Limb (tissue), 2 donors: ENCODE data around the gene CLIC4.
"Not testable (repeated sequence)": the region's sequence is repeated elsewhere in the genome, so short reads cannot be mapped to it uniquely, and the experiment has no call there.

Experiments
- DNase-seq, 2 donors: peaks; one replicate each; pipeline ENCODE4 v3.0.0-alpha.2; 2016; ENCODE audit errors: extremely low spot score in 2 of 2

The CLIC4 gene

GRCh38 chr1:24717887-24718650 is 27.2 kb upstream of the CLIC4 start:
- DNase-seq, result no peak

DNA sequence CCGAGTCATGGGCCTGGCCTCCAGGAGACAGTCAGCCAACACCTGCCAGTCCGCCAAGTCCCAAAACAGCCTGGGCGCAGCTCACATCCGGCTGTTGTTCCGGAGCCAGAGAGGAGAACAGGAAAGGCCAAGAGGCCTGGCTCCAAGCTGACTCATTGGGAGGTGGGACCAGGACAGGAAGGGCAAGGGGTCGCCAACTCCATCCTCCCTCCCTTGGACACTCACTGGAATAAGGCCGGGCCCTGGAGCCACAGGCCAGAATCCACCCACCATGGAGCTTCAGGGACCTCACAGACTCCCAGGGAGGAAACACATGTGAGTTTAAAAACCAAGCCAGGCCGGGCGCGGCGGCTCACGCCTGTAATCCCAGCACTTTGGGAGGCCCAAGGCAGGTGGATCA is 25.1 kb upstream of the CLIC4 start:
- no peak for DNase-seq

DNA sequence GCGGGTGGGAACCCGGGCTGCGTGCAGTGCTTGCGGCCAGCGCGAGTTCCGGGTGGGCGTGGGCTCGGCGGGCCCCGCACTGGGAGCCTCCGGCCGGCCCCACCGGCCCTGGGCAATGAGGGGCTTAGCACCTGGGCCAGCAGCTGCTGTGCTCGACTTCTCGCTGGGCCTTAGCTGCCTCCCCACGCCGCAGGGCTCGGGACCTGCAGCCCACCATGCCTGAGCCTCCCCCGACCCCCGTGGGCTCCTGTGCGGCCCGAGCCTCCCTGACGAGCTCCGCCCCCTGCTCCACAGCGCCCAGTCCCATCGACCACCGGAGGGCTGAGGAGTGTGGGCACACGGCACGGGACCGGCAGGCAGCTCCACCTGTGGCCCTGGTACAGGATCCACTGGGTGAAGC is 23.7 kb upstream of the CLIC4 start:
- no peak for DNase-seq

DNA sequence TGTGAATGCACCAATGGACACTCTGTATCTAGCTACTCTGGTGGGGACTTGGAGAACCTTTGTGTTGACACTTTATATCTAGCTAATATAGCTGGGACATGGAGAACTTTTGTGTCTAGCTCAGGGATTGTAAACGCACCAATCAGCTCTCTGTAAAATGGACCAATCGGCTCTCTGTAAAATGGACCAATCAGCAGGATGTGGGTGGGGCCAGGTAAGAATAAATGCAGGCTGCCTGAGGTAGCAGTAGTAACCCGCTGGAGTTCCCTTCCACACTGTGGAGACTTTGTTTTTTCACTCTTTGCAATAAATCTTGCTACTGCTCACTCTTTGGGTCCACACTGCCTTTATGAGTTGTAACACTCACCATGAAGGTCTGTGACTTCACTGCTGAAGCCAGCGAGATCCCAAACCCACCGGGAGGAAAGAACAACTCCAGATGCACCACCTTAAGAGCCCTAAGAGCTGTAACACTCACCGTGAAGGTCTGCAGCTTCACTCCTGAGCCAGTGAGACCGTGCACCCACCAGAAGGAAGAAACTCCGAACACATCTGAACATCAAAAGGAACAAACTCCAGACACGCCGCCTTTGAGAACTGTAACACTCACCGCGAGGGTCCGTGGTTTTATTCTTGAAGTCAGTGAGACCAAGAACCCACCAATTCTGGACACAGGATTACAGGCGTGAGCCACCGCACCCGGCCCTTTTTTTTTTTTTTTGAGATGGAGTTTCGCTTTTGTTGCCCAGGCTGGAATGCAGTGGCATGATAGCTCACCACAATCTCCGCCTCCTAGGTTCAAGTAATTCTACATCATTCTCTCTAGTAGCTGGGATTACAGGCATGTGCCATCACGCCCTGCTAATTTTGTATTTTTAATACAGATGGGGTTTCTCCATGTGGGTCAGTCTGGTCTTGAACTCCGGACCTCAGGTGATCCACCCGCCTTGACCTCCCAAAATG is 22.9 kb upstream of the CLIC4 start:
- not testable (repeated sequence) for DNase-seq

- no peak for DNase-seq
Observed at GRCh38 chr1:24724345-24725208, 20.7 kb upstream of the CLIC4 start.

DNA sequence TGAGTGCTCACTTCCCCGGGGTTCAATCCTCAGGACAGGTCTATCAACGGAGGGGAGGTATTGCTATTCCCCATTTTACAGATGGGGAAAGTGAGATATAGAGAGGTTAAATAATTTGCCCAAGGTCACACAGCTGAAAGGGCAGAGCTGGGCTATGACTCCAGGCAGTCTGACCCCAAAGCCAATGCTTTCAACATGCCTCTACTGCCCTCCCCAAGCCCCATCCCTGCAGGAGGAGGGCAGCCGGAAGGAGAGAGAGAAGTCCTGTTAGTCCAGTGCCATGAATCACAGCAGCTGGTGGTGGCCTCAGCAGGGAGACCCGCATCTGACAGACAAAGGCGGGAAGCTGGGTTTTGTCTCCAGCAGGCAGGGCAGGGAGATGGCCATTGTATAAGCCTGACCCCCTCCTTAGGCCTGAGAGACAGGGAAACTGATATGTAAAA is 20.0 kb upstream of the CLIC4 start:
- no peak for DNase-seq

GRCh38 chr1:24726741-24727140 is 18.5 kb upstream of the CLIC4 start:
- DNase-seq, result no peak

GRCh38 chr1:24727501-24728216 is 17.6 kb upstream of the CLIC4 start:
- no peak for DNase-seq

DNA sequence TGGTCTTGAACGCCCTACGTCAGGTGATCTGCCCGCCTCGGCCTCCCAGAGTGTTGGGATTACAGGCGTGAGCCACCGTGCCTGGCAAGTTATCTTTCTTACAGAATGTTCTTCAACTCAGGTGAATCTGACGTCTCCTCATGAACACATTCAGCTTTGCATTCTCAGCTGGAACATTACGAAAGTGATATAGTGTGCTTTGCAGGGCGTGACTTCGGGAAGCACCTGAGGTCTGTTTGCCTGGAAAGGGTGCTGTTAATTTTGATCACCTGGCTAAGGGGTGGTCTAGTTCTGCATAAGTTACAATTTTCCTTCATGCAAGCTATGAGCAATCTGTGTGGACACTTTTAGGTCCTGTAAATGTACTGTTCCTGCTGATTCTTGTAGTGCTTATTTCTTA is 16.3 kb upstream of the CLIC4 start:
- no peak for DNase-seq

DNA sequence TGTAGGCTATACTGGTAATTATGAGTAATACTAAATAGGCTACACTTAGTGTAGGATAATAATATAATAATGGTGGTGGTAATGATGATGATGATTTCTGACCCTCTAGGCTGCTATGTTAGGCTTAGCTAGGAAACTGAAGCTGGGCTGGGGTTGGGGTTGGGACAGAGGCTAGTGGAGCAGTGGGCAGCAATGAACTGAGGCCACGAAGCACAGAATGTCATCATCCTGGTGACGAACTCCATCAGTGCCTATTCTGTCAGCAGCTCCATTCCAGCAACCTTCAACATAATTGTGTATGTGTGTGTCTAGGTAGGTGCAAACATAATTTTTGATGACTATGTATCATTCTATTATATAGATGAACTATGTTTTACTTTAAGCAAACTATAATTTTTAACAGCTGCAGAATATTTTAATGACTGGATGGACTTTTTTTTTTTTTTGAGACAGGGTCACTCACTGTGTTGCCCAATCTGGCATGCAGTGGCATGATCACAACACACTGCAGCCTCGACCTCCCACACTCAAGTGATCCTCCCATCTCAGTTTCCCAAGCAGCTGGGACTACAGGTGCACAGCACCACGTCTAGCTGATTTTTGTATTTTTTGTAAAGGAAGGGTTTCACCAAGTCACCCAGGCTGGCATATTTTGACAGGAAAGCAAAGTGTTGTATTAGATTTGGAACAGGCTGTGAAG is 12.9 kb upstream of the CLIC4 start:
- no peak for DNase-seq

- DNase-seq, result not testable (repeated sequence)
Observed at GRCh38 chr1:24733342-24733741, 11.9 kb upstream of the CLIC4 start.

DNA sequence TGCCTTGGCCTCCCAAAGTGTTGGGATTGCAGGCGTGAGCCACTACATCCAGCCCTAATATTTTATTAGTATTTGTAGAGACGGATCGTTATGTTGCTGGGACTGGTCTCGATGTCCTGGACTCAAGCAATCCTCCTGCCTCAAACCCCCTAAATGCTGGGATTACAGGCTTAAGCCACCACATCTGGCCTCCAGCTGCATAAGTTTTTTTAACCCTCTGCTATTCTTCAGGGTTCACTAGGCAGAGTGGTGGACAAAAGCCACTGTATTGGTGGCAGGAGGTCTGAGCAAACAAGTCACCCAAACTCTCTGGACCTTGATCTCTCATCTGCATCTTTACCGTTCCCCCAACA is 10.1 kb upstream of the CLIC4 start:
- DNase-seq, result no peak

DNA sequence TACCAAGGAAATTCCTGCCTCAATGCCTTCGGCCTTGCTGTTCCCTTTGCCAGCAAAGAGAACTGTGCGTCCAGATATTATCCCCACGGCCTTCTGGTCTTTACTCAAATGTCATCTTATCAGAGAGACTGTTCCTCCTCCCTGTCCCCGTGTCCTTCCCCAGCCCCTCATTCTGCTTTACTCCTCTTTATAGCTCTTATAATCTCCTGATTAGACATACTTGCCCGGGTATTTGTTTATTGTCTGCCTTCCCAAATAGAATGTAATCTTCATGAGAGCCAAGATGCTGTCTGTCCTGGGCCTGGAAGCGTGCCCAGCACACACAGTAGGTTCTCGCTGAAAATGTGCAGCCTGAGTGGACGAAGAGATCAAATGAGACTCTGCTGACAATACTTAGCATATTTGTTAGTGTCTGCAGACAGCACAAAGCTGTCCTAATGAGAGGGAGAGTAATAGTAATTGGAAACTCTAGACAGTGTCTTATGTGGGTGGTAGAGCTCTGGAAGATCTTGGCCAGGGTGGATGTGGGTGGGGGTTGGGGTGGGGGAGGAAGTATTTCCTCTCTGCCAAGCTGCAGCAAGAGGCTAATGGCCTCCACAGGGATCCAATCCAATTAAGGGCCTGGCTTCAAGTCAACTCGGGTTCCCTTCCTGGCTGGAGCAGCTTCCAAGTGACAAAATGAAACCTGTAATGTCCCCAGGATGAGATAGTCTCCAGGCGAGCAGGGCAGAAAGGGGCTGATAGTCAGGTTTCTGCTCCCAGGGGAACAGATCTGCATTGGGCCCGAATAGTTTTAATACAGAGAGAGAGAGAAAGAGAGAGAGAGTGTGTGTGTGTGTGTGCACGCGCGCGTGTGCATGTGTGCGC is 9.5 kb upstream of the CLIC4 start:
- DNase-seq, result peak in 1 of 2 donors; percentile 59

GRCh38 chr1:24737368-24738117 is 7.7 kb upstream of the CLIC4 start:
- no peak for DNase-seq

DNA sequence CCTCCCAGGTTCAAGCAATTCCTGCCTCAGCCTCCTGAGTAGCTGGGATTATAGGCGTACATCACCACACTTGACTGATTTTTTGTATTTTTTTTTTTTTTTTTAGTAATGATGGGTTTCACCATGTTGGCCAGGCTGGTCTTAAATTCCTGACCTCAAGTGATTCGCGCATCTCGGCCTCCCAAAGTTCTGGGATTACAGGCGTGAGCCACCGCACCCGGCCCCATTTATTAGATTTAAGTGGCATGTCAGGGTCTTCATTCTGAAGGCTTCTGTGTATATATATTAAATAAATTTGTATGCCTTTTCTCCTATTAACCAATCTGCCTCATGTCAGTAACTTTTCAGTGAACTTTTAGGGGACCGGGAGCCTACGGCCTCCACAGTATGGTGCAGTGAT is 6.0 kb upstream of the CLIC4 start:
- DNase-seq, result no peak

DNA sequence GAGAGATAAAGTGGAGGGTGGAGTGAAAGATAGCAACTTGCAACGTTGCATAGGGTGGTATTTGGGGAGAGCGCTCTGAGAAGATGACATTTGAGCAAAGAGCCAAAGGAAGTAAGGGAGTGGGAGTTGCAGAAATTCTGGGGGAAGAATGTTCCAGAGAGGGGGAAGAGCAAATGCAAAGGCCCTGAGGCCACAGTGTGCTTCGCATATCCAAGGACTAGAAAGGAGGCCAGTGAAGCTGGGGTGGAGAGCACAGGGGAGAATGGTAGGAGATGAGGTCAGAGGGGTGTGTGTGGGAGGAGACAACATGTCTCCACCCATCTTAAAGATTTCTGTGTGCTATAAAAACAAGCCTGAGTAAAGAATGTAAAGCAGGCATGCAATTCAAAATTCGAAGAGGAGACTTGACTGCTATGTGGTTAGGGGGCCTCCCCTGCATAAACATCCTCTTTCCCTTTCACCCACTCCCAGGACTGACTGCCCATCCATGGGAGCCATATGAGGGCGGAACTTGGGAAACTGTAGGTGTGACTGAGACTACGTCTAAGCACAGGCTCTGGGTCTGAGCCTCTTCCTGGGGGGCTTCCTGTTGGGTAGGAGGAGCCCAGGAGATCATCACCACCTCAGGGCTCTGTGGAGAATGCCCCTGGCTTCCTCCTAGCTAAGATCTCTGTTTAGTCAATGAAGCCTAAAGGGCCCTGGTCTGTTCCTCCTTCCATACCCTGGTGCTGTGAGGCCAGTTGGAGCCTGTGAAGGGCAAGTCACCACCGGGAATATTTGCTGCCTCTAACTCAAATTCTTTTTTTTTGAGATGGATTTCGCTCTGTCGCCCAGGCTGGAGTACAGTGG is 2.9 kb upstream of the CLIC4 start:
- no peak for DNase-seq

DNA sequence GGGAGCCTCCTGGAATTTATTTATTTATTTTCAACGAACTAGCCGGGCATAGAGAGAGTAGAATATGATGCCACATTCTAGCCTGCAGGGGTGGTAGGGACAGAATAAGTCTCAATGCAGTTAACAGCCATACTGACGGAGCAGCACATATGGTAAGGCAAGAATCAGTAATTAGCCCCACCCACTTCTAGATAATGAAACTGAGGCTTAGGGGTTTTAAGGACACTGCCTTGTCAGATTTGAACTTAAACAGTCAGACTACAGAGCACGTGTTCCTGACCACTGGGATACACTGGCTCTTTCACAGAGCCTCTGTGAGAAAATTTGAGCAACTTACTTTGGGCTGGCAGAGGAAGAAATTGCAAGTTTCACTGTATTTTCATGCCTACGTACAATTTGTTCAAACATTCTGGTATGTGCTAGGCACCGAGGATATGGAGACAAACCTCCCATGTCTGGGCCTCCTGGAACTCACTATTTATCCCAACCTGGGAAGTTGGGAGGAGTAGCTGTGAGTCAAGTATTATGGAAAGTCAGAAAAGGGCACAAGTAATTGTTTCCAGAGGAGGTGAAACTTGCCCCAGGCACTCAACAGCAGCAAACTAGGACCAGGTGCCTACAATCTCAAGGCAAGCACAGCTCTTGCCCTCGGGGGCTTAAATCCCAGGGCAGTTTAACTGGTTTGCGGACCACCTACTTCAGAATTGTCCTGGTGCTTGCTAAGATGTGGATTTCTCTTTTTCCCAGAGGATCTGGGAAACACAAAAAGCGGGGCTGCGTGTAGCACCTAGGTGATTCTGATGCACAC is 1.6 kb upstream of the CLIC4 start:
- DNase-seq, result no peak
